H9 (cell line): Measurements from ENCODE around the gene MYO15A. TPM values are rescaled to one million over a fixed set of nuclear protein-coding genes. Genes with fewer than 3 reads are reported as not detected.

Experiments
- DNase-seq: peaks from one replicate; pipeline ENCODE4 v3.0.0-alpha.2; 2017
- H2AFZ ChIP-seq: one replicate; pipeline ENCODE4 v1.6.1; 2013; ENCODE audit warnings: mild to moderate bottlenecking, low read length, control low read depth, moderate library complexity
- H2AK5ac ChIP-seq: 2 replicates; pipeline ENCODE4 v1.6.1; 2013; ENCODE audit warnings: low read length, control low read depth, mixed read lengths; ENCODE audit not compliant: insufficient read length
- H2BK120ac ChIP-seq: one replicate; pipeline ENCODE4 v1.6.1; 2013; ENCODE audit warnings: low read depth, mild to moderate bottlenecking, low read length, control low read depth, inconsistent platforms; ENCODE audit not compliant: poor library complexity, severe bottlenecking
- H2BK12ac ChIP-seq: 2 replicates; pipeline ENCODE4 v1.6.1; 2013; ENCODE audit warnings: low read length, control low read depth, mixed read lengths, low read depth; ENCODE audit not compliant: insufficient read length
- H2BK15ac ChIP-seq: 2 replicates; pipeline ENCODE4 v1.6.1; 2013; ENCODE audit warnings: low read depth, low read length, control low read depth
- H2BK20ac ChIP-seq: one replicate; pipeline ENCODE4 v1.6.1; 2013; ENCODE audit warnings: low read depth, mild to moderate bottlenecking, low read length, control low read depth, inconsistent platforms; ENCODE audit not compliant: poor library complexity, severe bottlenecking
- H2BK5ac ChIP-seq: 2 replicates; pipeline ENCODE4 v1.6.1; 2013; ENCODE audit warnings: low read length, control low read depth, mixed read lengths; ENCODE audit not compliant: insufficient read length
- H3K14ac ChIP-seq: 2 replicates; pipeline ENCODE4 v1.6.1; 2013; ENCODE audit warnings: low read length, control low read depth; ENCODE audit not compliant: insufficient read depth
- H3K18ac ChIP-seq: 2 replicates; pipeline ENCODE4 v1.6.1; 2013; ENCODE audit warnings: low read depth, mild to moderate bottlenecking, mixed read lengths, low read length, control low read depth; ENCODE audit not compliant: insufficient read length
- H3K23ac ChIP-seq: 2 replicates; pipeline ENCODE4 v1.6.1; 2013; ENCODE audit warnings: low read length, control low read depth, mixed read lengths, low read depth; ENCODE audit not compliant: insufficient read length
- H3K23me2 ChIP-seq: 2 replicates; pipeline ENCODE4 v1.6.1; 2013; ENCODE audit warnings: low read depth, mild to moderate bottlenecking, mixed read lengths, low read length, control low read depth; ENCODE audit not compliant: insufficient read length, poor library complexity, severe bottlenecking
- H3K27ac ChIP-seq: 2 replicates; pipeline ENCODE4 v1.5.1; 2013; ENCODE audit warnings: low read length, control low read depth, mixed read lengths, low read depth; ENCODE audit not compliant: insufficient read length
- H3K27me3 ChIP-seq: 2 replicates; pipeline ENCODE4 v1.6.1; 2013; ENCODE audit warnings: low read length, control low read depth, inconsistent platforms; ENCODE audit not compliant: insufficient read depth
- H3K4ac ChIP-seq: 2 replicates; pipeline ENCODE4 v1.6.1; 2013; ENCODE audit warnings: low read depth, mild to moderate bottlenecking, control low read depth, inconsistent platforms, low read length, moderate library complexity
- H3K4me1 ChIP-seq: 2 replicates; pipeline ENCODE4 v1.6.1; 2013; ENCODE audit warnings: low read length, control low read depth, inconsistent platforms; ENCODE audit not compliant: insufficient read depth
- H3K4me2 ChIP-seq: 2 replicates; pipeline ENCODE4 v1.6.1; 2013; ENCODE audit warnings: low read length, control low read depth, mixed read lengths; ENCODE audit not compliant: insufficient read length, insufficient read depth
- H3K56ac ChIP-seq: 2 replicates; pipeline ENCODE4 v1.6.1; 2013; ENCODE audit warnings: low read depth, mild to moderate bottlenecking, mixed read lengths, low read length, control low read depth; ENCODE audit not compliant: insufficient read length
- H3K79me1 ChIP-seq: 2 replicates; pipeline ENCODE4 v1.6.1; 2013; ENCODE audit warnings: low read depth, mild to moderate bottlenecking, moderate library complexity, low read length, control low read depth, inconsistent platforms; ENCODE audit not compliant: insufficient read depth, poor library complexity, severe bottlenecking
- H3K79me2 ChIP-seq: 2 replicates; pipeline ENCODE4 v1.6.1; 2013; ENCODE audit warnings: low read length, control low read depth, inconsistent platforms; ENCODE audit not compliant: insufficient read depth
- H3K9ac ChIP-seq: 2 replicates; pipeline ENCODE4 v1.6.1; 2013; ENCODE audit warnings: low read length, control low read depth, mixed read lengths; ENCODE audit not compliant: insufficient read length; ENCODE audit errors: extremely low read depth
- H3K9me3 ChIP-seq: one replicate; pipeline ENCODE4 v1.6.1; 2013; ENCODE audit warnings: low read depth, low read length, inconsistent platforms; ENCODE audit not compliant: control insufficient read depth
- H3T11ph ChIP-seq: one replicate; pipeline ENCODE4 v1.6.1; 2013; ENCODE audit warnings: mild to moderate bottlenecking, low read length, control low read depth, inconsistent platforms
- H4K20me1 ChIP-seq: one replicate; pipeline ENCODE4 v1.6.1; 2013; ENCODE audit not compliant: control insufficient read depth, insufficient read length, insufficient read depth
- H4K5ac ChIP-seq: 2 replicates; pipeline ENCODE4 v1.6.1; 2013; ENCODE audit warnings: low read depth, mild to moderate bottlenecking, mixed read lengths, low read length, control low read depth; ENCODE audit not compliant: insufficient read length
- H4K8ac ChIP-seq: replicated peaks from 2 replicates; pipeline ENCODE4 v1.6.1; 2013; ENCODE audit warnings: low read length, control low read depth, mixed read lengths, low read depth; ENCODE audit not compliant: insufficient read length
- H4K91ac ChIP-seq: 2 replicates; pipeline ENCODE4 v1.6.1; 2013; ENCODE audit warnings: low read depth, mild to moderate bottlenecking, moderate library complexity, mixed read lengths, low read length, control low read depth; ENCODE audit not compliant: insufficient read length
- H3K27ac Mint-ChIP-seq, 3 experiments: 2 replicates in 2 of 3; 3 replicates in 1 of 3; pipeline ENCODE4 v1.8.0; 2020 to 2021; ENCODE audit warnings: mixed read lengths in 3 of 3, mild to moderate bottlenecking in 1 of 3, moderate library complexity in 1 of 3
- H3K27me3 Mint-ChIP-seq: 2 replicates; pipeline ENCODE4 v1.8.0; 2021; ENCODE audit warnings: low read depth, mild to moderate bottlenecking, moderate library complexity, mixed read lengths
- H3K36me3 Mint-ChIP-seq, 3 experiments: 2 replicates in 2 of 3; 3 replicates in 1 of 3; pipeline ENCODE4 v1.8.0; 2020 to 2021; ENCODE audit warnings: low read depth in 3 of 3, mixed read lengths in 3 of 3; ENCODE audit not compliant: insufficient read depth in 1 of 3
- H3K4me1 Mint-ChIP-seq, 2 experiments: 2 replicates each; pipeline ENCODE4 v1.8.0; 2020; ENCODE audit warnings: mixed read lengths in 2 of 2
- H3K4me3 Mint-ChIP-seq, 2 experiments: 2 replicates in 1 of 2; 3 replicates in 1 of 2; pipeline ENCODE4 v1.8.0; 2020 to 2021; ENCODE audit warnings: mild to moderate bottlenecking in 2 of 2, mixed read lengths in 2 of 2, moderate library complexity in 1 of 2
- H3K9me3 Mint-ChIP-seq, 2 experiments: 2 replicates in 1 of 2; 3 replicates in 1 of 2; pipeline ENCODE4 v1.8.0; 2020; ENCODE audit warnings: mild to moderate bottlenecking in 2 of 2, mixed read lengths in 2 of 2, moderate library complexity in 1 of 2
- WGBS: extraction: QIAGEN DNeasy Blood & Tissue Kit; methylation state at CpG from one replicate; pipeline ENCODE4 v1.1.7; 2013; ENCODE audit warnings: missing lambda C conversion rate, low lambda C conversion rate, mixed read lengths; ENCODE audit not compliant: insufficient read length; ENCODE audit errors: extremely low coverage; 5-methylcytosine and 5-hydroxymethylcytosine counted together
- total RNA-seq: library from RNA; stranded (reverse); gene quantifications from 2 replicates; pipeline ENCODE4 v1.2.1, GENCODE V29; 2021
- TF ChIP-seq, protein P1 (sequence below): fragments of 200-600 bp; sonication (generic); conservative IDR thresholded peaks from 3 replicates; pipeline ENCODE4 v1.8.0; 2021; ENCODE audit warnings: antibody characterized with exemption, mild to moderate bottlenecking

The MYO15A gene
- total RNA-seq, 1 experiment from 2014 or later: 2.5 TPM

DNA sequence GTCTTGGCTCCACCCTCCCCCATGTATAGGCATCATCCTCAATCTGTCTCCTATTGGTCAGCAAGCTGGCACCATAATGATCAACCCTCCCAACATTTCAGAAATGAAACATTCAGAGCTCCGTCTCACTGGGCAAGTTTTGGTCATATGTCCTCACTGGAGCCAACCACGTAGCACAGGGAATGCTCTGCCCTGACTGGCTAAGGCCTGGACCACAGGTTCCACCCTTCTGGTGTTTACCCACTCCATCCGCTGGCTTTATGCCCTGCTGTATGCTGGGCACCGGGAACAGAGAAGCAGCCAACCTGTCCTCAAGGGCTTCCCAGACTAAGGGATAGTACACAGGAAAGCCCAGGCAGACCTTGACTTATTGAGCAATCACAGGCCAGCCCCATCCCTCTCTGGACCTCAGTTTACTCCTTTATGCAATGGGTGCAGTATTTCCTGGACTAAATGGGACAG is 20.5 kb downstream of the MYO15A start:
- WGBS: no CpG with 5 or more reads among the region's 4 CpGs
- DNase-seq: no peak
- TF ChIP-seq, protein P1, sequence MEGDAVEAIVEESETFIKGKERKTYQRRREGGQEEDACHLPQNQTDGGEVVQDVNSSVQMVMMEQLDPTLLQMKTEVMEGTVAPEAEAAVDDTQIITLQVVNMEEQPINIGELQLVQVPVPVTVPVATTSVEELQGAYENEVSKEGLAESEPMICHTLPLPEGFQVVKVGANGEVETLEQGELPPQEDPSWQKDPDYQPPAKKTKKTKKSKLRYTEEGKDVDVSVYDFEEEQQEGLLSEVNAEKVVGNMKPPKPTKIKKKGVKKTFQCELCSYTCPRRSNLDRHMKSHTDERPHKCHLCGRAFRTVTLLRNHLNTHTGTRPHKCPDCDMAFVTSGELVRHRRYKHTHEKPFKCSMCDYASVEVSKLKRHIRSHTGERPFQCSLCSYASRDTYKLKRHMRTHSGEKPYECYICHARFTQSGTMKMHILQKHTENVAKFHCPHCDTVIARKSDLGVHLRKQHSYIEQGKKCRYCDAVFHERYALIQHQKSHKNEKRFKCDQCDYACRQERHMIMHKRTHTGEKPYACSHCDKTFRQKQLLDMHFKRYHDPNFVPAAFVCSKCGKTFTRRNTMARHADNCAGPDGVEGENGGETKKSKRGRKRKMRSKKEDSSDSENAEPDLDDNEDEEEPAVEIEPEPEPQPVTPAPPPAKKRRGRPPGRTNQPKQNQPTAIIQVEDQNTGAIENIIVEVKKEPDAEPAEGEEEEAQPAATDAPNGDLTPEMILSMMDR: no peak

More for the DNA sequence above, 20.5 kb downstream of the MYO15A start:
- Histone ChIP-seq H4K5ac (no peak overlapping the region), H3K14ac (no peak overlapping the region), H4K91ac (no peak overlapping the region), H3T11ph (no peak overlapping the region), H3K56ac (no peak overlapping the region), H3K4me2 (no peak overlapping the region), H3K79me1 (no peaks in the 10 kb centered on the region), H2AK5ac (no peak overlapping the region), H3K9ac (no peak overlapping the region), H3K18ac (no peak overlapping the region), H3K23me2 (no peaks in the 10 kb centered on the region), H2BK20ac (no peak overlapping the region), H3K27me3 (no peaks in the 10 kb centered on the region), H2BK12ac (no peak overlapping the region), H4K20me1 (no peaks in the 10 kb centered on the region), H3K23ac (no peak overlapping the region), H4K8ac (no peak overlapping the region), H3K27ac (no peak overlapping the region), H2AFZ (no peak overlapping the region), H3K4me1 (no peaks in the 10 kb centered on the region), H2BK120ac (no peak overlapping the region), H2BK15ac (no peak overlapping the region), H3K4ac (no peak overlapping the region), H3K9me3 (no peaks in the 10 kb centered on the region), H3K79me2 (no peaks in the 10 kb centered on the region), H2BK5ac (no peak overlapping the region)
- Mint-ChIP-seq H3K27me3 (peaks cover 29% of the 10 kb centered on the region), H3K4me1 (peaks cover 0 to 6% of the 10 kb centered on the region in 2 experiments; a peak in 2 of 4 replicates), H3K4me3 (no peak overlapping the region), H3K27ac (no peak overlapping the region), H3K9me3 (no peaks in the 10 kb centered on the region), H3K36me3 (no peaks in the 10 kb centered on the region)
